Liver (tissue), 9 donors: ENCODE results near the gene PACSIN3. TPM values are rescaled to one million over a fixed set of nuclear protein-coding genes. Genes with fewer than 3 reads are reported as not detected.

Experiments
- DNase-seq: peaks from one replicate; pipeline ENCODE4 v3.0.0-alpha.2; 2017; ENCODE audit warnings: low spot score
- H3K27ac ChIP-seq, 2 donors: one replicate each; pipeline ENCODE4 v1.7.0; 2013; ENCODE audit warnings: inconsistent platforms in 2 of 2, low read length in 2 of 2, control low read depth in 1 of 2, low read depth in 1 of 2, mild to moderate bottlenecking in 1 of 2
- H3K27me3 ChIP-seq, 4 donors: one replicate each; pipeline versions ENCODE4 v1.6.1 to v1.7.0; 2013; ENCODE audit warnings: low read length in 3 of 4, inconsistent platforms in 1 of 4, mild to moderate bottlenecking in 1 of 4, moderate library complexity in 1 of 4; ENCODE audit not compliant: control insufficient read depth in 4 of 4, insufficient read depth in 4 of 4
- H3K36me3 ChIP-seq, 4 donors: one replicate each; pipeline versions ENCODE4 v1.6.1 to v1.7.0; 2013; ENCODE audit warnings: low read length in 3 of 4, mild to moderate bottlenecking in 3 of 4, low read depth in 1 of 4, moderate library complexity in 1 of 4; ENCODE audit not compliant: control insufficient read depth in 4 of 4, insufficient read depth in 3 of 4
- H3K4me1 ChIP-seq, 4 donors: one replicate each; pipeline versions ENCODE4 v1.6.1 to v1.7.0; 2013; ENCODE audit warnings: low read length in 3 of 4, mild to moderate bottlenecking in 3 of 4, moderate library complexity in 1 of 4; ENCODE audit not compliant: control insufficient read depth in 4 of 4, insufficient read depth in 4 of 4
- H3K4me3 ChIP-seq, 3 donors: one replicate each; pipeline versions ENCODE4 v1.6.1 to v1.7.0; 2013; ENCODE audit warnings: low read length in 3 of 3, control low read depth in 1 of 3, low read depth in 1 of 3, mild to moderate bottlenecking in 1 of 3
- H3K9ac ChIP-seq, 2 donors: one replicate each; pipeline ENCODE4 v1.7.0; 2013; ENCODE audit warnings: low read length in 2 of 2, mild to moderate bottlenecking in 2 of 2, moderate library complexity in 2 of 2, control low read depth in 1 of 2, low read depth in 1 of 2
- H3K9me3 ChIP-seq, 4 donors: one replicate each; pipeline versions ENCODE4 v1.6.1 to v1.7.0; 2013; ENCODE audit warnings: low read length in 3 of 4; ENCODE audit not compliant: control insufficient read depth in 4 of 4
- CTCF ChIP-seq: fragments of 150-350 bp; IDR thresholded peaks from 2 replicates; pipeline ENCODE4 v1.5.1; 2017; ENCODE audit warnings: improper control_type of control experiment, low read depth, low read length; ENCODE audit not compliant: missing input control
- EGR1 ChIP-seq, 2 donors: IDR thresholded peaks; 2 replicates each; pipeline ENCODE4 v1.6.1; 2016 to 2018; ENCODE audit warnings: antibody characterized with exemption in 2 of 2, low read depth in 2 of 2
- FOXA1 ChIP-seq: IDR thresholded peaks from 2 replicates; pipeline ENCODE4 v1.6.1; 2016; ENCODE audit warnings: antibody characterized with exemption
- FOXA2 ChIP-seq: IDR thresholded peaks from 2 replicates; pipeline ENCODE4 v1.6.1; 2016; ENCODE audit warnings: antibody characterized with exemption
- HNF4A ChIP-seq, 2 donors: conservative IDR thresholded peaks; 2 replicates each; pipeline ENCODE4 v1.6.1; 2016; ENCODE audit warnings: antibody characterized with exemption in 2 of 2, mild to moderate bottlenecking in 2 of 2
- HNF4G ChIP-seq: IDR thresholded peaks from 2 replicates; pipeline ENCODE4 v1.6.1; 2016; ENCODE audit warnings: antibody characterized with exemption
- JUND ChIP-seq, 2 donors: IDR thresholded peaks; 2 replicates each; pipeline ENCODE4 v1.6.1; 2016; ENCODE audit warnings: antibody characterized with exemption in 2 of 2
- NR2F2 ChIP-seq: IDR thresholded peaks from 2 replicates; pipeline ENCODE4 v1.6.1; 2016; ENCODE audit warnings: antibody characterized with exemption
- RAD21 ChIP-seq, 2 donors: IDR thresholded peaks; 2 replicates each; pipeline ENCODE4 v1.6.1; 2016; ENCODE audit warnings: antibody characterized with exemption in 2 of 2, mild to moderate bottlenecking in 2 of 2
- RXRA ChIP-seq, 2 donors: IDR thresholded peaks; 2 replicates each; pipeline ENCODE4 v1.6.1; 2017 to 2018; ENCODE audit warnings: antibody characterized with exemption in 2 of 2, mild to moderate bottlenecking in 1 of 2
- SP1 ChIP-seq: IDR thresholded peaks from 2 replicates; pipeline ENCODE4 v1.6.1; 2018; ENCODE audit warnings: antibody characterized with exemption, mild to moderate bottlenecking
- TAF1 ChIP-seq: conservative IDR thresholded peaks from 2 replicates; pipeline ENCODE4 v1.6.1; 2016; ENCODE audit warnings: antibody characterized with exemption, mild to moderate bottlenecking
- YY1 ChIP-seq: IDR thresholded peaks from 2 replicates; pipeline ENCODE4 v1.6.1; 2016; ENCODE audit warnings: antibody characterized with exemption, mild to moderate bottlenecking
- WGBS: extraction: QIAGEN DNeasy Blood & Tissue Kit; methylation state at CpG from one replicate; pipeline ENCODE4 v1.1.7; 2013; 5-methylcytosine and 5-hydroxymethylcytosine counted together
- polyA plus RNA-seq, 2 donors: library from polyadenylated mRNA; stranded (reverse) in 1 of 2; unstranded in 1 of 2; fragments of 200-250 nt in 1 of 2; fragments of >200 nt in 1 of 2; fragmentation: Nextera tagmentation in 1 of 2; extraction: Ambion mirVana in 1 of 2; gene quantifications; one replicate each; pipeline versions ENCODE4 v1.2.1 to v1.2.3, GENCODE V29; 2013 to 2015
- total RNA-seq, 2 donors: library from RNA; depleted of rRNA; stranded (reverse); fragments of >200 nt; gene quantifications; one replicate each; pipeline ENCODE4 v1.2.3, GENCODE V29; 2014
- TF ChIP-seq, protein P1 (sequence below): IDR thresholded peaks from 2 replicates; pipeline ENCODE4 v1.6.1; 2016; ENCODE audit warnings: antibody characterized with exemption
- TF ChIP-seq, protein P2 (sequence below): IDR thresholded peaks from 2 replicates; pipeline ENCODE4 v1.6.1; 2016; ENCODE audit warnings: antibody characterized with exemption
- TF ChIP-seq, protein P3 (sequence below): IDR thresholded peaks from 2 replicates; pipeline ENCODE4 v1.6.1; 2016; ENCODE audit warnings: antibody characterized with exemption, mild to moderate bottlenecking
- donor health status: healthy.
- donor health status: healthy.
- donor health status: healthy.
- donor health status: healthy.
- donor health status: healthy.

The PACSIN3 gene
- total RNA-seq (10 to 100 TPM; 12.1 to 20.6 TPM), polyA plus RNA-seq (10 to 100 TPM; 18.7 to 23.3 TPM)

GRCh38 chr11:47186076-47186699 is at the start of gene PACSIN3:
TSS of gene PACSIN3 (minus strand) at chr11:47186434. CDS start at chr11:47182727, 3,707 bp downstream.
- Histone ChIP-seq H3K36me3 (peaks cover 0 to 3% (median under 1%) of the 10 kb centered on the region in 4 donors), H3K27me3 (no peaks in the 10 kb centered on the region), H3K9me3 (no peaks in the 10 kb centered on the region), H3K9ac (peak within 1 kb of the TSS; percentile 49 to 64), H3K4me1 (peaks cover 8 to 64% (median 50%) of the 10 kb centered on the region in 4 donors), H3K27ac (peak within 1 kb of the TSS; percentile 71 to 87), H3K4me3 (peak within 1 kb of the TSS; percentile 49 to 84 (median 75))
- under 1% methylated on average over 80 of the region's 80 CpGs for WGBS
- peak; percentile 49 for DNase-seq
- TF ChIP-seq RAD21 (IDR thresholded peaks at IDR 0.05) (no peak), CTCF (peak; percentile 9)

- no peak for DNase-seq
- TF ChIP-seq FOXA2 (no peak), FOXA1 (no peak), TAF1 (no peak), EGR1 (IDR thresholded peaks at IDR 0.05; ENCODE audit: low read depth in 2 of 2) (no peak), SP1 (no peak), CTCF (no peak), RXRA (IDR thresholded peaks at IDR 0.05) (no peak), HNF4G (no peak), NR2F2 (no peak), RAD21 (IDR thresholded peaks at IDR 0.05) (no peak), JUND (IDR thresholded peaks at IDR 0.05) (no peak)
- TF ChIP-seq, protein P1, sequence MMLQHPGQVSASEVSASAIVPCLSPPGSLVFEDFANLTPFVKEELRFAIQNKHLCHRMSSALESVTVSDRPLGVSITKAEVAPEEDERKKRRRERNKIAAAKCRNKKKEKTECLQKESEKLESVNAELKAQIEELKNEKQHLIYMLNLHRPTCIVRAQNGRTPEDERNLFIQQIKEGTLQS: no peak
- Histone ChIP-seq H3K36me3 (peaks cover 6 to 15% (median 12%) of the 10 kb centered on the region in 4 donors), H3K27ac (peak overlapping the region; percentile 66 to 75), H3K4me3 (peak overlapping the region in 1 of 3 donors; percentile 44), H3K4me1 (peaks cover 11 to 25% (median 22%) of the 10 kb centered on the region in 4 donors), H3K9ac (no peak overlapping the region), H3K9me3 (no peaks in the 10 kb centered on the region), H3K27me3 (no peaks in the 10 kb centered on the region)
- 90% methylated on average over 12 of the region's 12 CpGs for WGBS
Observed at GRCh38 chr11:47235163-47235562, 48.9 kb upstream of the PACSIN3 start.

- DNase-seq: no peak
- 25% methylated on average over 12 of the region's 12 CpGs for WGBS
- H3K36me3 ChIP-seq: peaks cover 4 to 11% (median 7%) of the 10 kb centered on the region in 4 donors
- H3K4me3 ChIP-seq: peak overlapping the region; percentile 33 to 63 (median 44)
- no peaks in the 10 kb centered on the region for H3K27me3 ChIP-seq
- peak overlapping the region; percentile 66 to 75 for H3K27ac ChIP-seq
- no peaks in the 10 kb centered on the region for H3K9me3 ChIP-seq
- H3K4me1 ChIP-seq: peaks cover 11 to 25% (median 22%) of the 10 kb centered on the region in 4 donors
- H3K9ac ChIP-seq: no peak overlapping the region
- peak; percentile 40 for TF ChIP-seq SP1
- TF ChIP-seq, protein P2, sequence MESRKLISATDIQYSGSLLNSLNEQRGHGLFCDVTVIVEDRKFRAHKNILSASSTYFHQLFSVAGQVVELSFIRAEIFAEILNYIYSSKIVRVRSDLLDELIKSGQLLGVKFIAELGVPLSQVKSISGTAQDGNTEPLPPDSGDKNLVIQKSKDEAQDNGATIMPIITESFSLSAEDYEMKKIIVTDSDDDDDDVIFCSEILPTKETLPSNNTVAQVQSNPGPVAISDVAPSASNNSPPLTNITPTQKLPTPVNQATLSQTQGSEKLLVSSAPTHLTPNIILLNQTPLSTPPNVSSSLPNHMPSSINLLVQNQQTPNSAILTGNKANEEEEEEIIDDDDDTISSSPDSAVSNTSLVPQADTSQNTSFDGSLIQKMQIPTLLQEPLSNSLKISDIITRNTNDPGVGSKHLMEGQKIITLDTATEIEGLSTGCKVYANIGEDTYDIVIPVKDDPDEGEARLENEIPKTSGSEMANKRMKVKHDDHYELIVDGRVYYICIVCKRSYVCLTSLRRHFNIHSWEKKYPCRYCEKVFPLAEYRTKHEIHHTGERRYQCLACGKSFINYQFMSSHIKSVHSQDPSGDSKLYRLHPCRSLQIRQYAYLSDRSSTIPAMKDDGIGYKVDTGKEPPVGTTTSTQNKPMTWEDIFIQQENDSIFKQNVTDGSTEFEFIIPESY: no peak
- no peak for TF ChIP-seq YY1
- no peak for TF ChIP-seq NR2F2
- TF ChIP-seq, protein P1: peak; percentile 33
- TF ChIP-seq TAF1: no peak
- TF ChIP-seq HNF4G: no peak
- TF ChIP-seq JUND (IDR thresholded peaks at IDR 0.05): peak in 1 of 2 donors; percentile 13
- TF ChIP-seq RAD21 (IDR thresholded peaks at IDR 0.05): peak in 1 of 2 donors; percentile 15
- peak; percentile 22 to 43 for TF ChIP-seq HNF4A (conservative IDR thresholded peaks at IDR 0.05)
- TF ChIP-seq, protein P3, sequence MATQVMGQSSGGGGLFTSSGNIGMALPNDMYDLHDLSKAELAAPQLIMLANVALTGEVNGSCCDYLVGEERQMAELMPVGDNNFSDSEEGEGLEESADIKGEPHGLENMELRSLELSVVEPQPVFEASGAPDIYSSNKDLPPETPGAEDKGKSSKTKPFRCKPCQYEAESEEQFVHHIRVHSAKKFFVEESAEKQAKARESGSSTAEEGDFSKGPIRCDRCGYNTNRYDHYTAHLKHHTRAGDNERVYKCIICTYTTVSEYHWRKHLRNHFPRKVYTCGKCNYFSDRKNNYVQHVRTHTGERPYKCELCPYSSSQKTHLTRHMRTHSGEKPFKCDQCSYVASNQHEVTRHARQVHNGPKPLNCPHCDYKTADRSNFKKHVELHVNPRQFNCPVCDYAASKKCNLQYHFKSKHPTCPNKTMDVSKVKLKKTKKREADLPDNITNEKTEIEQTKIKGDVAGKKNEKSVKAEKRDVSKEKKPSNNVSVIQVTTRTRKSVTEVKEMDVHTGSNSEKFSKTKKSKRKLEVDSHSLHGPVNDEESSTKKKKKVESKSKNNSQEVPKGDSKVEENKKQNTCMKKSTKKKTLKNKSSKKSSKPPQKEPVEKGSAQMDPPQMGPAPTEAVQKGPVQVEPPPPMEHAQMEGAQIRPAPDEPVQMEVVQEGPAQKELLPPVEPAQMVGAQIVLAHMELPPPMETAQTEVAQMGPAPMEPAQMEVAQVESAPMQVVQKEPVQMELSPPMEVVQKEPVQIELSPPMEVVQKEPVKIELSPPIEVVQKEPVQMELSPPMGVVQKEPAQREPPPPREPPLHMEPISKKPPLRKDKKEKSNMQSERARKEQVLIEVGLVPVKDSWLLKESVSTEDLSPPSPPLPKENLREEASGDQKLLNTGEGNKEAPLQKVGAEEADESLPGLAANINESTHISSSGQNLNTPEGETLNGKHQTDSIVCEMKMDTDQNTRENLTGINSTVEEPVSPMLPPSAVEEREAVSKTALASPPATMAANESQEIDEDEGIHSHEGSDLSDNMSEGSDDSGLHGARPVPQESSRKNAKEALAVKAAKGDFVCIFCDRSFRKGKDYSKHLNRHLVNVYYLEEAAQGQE: no peak
- TF ChIP-seq RXRA (IDR thresholded peaks at IDR 0.05): peak; percentile 70 to 77
Observed at GRCh38 chr11:47234669-47235100, 48.5 kb upstream of the PACSIN3 start.
